NCI-H2029 (cell line): ENCODE results near the gene MUC5AC.
"Not testable (repeated sequence)": the region's sequence is repeated elsewhere in the genome, so short reads cannot be mapped to it uniquely, and the experiment has no call there.

Source experiments
- DNase-seq: peaks from one replicate; lab custom pipeline; 2025; lab: John Stamatoyannopoulos, UW

MUC5AC gene

DNA sequence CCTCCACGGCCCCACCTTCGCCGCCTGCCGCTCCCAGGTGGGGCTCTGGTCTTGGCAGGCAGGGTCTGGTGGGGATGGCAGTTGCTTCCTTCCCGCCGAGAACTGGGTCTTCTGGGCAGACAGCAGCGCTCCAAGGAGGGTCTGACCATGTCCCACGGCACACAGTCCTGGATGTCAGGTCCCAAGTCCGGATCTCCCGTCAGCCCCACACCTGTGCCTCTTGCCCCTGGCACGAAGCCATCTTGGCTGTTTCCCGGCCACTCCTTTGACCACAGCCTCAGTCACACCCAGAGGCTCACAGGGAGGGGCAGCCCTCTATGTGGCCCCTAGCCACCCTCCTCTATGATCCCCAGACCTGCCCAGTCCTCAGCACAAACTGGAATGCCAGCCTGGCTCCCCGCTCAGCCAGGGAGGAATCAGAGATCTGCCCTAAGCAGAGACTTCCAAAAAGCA lies 79.4 kb downstream of the MUC5AC start:
- DNase-seq: no peak

DNA sequence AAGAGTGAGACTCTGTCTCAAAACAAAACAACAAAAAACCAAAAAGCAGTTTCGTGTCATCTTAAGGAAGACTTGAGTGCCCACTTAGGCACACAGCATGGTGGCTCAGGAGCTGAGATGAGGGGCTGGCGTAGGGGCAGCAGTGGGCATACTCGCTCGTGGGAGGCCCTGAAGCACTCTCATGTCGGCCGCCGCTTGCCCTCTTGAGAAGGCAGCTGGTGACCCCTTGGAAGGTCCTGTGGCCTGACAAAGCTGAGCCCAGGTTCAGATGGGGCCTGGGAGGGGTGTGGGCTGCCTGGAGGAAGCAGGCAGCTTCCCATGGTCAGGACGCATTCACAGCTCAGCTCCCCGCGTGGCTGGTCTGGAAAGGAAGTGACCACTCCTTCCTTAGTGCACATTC lies 80.1 kb downstream of the MUC5AC start:
- DNase-seq: no peak

DNA sequence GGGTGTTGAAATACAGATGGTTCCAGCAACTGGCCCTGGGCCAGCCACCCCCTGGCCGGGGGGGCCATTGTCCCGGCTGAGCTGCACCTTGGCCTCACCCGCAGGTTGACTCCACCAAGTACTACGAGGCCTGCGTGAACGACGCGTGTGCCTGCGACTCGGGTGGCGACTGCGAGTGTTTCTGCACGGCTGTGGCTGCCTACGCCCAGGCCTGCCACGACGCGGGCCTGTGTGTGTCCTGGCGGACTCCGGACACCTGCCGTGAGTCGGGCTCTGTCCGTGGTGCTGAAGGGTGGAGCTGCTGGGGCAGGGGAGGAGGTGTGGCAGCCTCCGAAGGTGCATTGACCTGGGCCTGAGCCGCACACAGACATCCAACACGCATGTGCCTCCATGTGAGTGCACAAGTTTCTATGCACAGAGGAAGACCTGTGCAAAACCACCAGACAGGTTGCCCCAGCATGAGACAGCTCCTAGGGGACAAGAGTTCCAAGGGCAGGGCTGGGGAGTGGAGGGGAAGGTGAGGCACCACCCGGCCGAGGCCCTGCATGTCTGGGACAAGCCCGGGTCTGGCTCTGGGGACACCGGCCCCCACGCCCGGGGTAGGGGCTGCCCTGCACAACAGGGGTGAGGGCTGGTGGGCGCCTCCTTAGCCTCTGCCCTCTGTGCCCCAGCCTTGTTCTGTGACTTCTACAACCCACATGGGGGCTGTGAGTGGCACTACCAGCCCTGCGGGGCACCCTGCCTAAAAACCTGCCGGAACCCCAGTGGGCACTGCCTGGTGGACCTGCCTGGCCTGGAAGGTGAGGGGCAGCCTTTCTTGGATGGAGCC lies 81.2 kb downstream of the MUC5AC start:
- DNase-seq: no peak

DNA sequence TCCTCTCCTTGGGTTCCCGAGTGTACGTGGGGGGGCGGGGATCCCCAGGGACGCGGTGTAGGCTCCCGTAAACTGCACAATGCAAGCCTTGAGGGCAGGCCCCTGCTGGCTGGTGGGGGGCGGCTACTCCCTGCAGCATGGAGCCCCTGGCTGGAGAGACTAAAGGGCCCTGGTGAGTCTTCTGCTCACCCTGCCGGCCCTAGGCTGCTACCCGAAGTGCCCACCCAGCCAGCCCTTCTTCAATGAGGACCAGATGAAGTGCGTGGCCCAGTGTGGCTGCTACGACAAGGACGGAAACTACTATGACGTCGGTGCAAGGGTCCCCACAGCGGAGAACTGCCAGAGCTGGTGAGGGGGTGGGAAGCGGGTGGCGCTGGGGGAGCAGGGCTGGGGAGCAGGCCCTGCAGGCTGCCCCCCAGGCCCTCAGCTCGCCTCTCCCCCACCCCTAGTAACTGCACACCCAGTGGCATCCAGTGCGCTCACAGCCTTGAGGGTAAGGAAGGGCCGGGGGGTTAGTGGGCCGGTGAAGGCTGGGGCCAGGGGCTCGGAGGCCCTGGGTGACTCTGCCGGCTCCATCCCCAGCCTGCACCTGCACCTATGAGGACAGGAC lies 81.9 kb downstream of the MUC5AC start:
- DNase-seq: no peak

DNA sequence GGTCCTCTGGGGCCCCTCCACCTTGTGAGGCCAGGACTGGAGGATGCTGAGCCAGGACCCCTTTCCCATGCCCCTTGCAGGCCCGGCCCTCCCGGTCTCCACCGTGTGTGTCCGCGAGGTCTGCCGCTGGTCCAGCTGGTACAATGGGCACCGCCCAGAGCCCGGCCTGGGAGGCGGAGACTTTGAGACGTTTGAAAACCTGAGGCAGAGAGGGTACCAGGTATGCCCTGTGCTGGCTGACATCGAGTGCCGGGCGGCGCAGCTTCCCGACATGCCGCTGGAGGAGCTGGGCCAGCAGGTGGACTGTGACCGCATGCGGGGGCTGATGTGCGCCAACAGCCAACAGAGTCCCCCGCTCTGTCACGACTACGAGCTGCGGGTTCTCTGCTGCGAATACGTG lies 83.0 kb downstream of the MUC5AC start:
- no peak for DNase-seq

DNA sequence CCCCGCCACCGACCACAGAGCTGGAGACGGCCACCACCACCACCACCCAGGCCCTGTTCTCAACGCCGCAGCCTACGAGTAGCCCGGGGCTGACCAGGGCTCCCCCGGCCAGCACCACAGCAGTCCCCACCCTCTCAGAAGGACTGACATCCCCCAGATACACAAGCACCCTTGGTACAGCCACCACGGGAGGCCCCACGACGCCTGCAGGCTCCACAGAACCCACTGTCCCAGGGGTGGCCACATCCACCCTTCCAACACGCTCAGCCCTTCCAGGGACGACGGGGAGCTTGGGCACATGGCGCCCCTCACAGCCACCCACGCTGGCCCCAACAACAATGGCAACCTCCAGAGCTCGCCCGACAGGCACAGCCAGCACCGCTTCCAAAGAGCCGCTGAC lies 84.0 kb downstream of the MUC5AC start:
- DNase-seq: no peak

DNA sequence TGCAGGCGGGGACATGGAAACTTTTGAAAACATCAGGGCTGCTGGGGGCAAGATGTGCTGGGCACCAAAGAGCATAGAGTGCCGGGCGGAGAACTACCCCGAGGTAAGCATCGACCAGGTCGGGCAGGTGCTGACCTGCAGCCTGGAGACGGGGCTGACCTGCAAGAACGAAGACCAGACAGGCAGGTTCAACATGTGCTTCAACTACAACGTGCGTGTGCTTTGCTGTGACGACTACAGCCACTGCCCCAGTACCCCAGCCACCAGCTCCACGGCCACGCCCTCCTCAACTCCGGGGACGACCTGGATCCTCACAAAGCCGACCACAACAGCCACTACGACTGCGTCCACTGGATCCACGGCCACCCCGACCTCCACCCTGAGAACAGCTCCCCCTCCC lies 84.5 kb downstream of the MUC5AC start:
- DNase-seq: no peak

DNA sequence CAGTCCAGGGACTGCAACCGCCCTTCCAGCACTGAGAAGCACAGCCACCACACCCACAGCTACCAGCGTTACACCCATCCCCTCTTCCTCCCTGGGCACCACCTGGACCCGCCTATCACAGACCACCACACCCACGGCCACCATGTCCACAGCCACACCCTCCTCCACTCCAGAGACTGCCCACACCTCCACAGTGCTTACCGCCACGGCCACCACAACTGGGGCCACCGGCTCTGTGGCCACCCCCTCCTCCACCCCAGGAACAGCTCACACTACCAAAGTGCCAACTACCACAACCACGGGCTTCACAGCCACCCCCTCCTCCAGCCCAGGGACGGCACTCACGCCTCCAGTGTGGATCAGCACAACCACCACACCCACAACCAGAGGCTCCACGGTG lies 85.0 kb downstream of the MUC5AC start:
- not testable (repeated sequence) for DNase-seq

DNA sequence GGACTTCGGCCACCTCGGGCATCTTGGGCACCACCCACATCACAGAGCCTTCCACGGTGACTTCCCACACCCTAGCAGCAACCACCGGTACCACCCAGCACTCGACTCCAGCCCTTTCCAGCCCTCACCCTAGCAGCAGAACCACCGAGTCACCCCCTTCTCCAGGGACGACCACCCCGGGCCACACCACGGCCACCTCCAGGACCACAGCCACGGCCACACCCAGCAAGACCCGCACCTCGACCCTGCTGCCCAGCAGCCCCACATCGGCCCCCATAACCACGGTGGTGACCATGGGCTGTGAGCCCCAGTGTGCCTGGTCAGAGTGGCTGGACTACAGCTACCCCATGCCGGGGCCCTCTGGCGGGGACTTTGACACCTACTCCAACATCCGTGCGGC lies 85.8 kb downstream of the MUC5AC start:
- DNase-seq: not testable (repeated sequence)

DNA sequence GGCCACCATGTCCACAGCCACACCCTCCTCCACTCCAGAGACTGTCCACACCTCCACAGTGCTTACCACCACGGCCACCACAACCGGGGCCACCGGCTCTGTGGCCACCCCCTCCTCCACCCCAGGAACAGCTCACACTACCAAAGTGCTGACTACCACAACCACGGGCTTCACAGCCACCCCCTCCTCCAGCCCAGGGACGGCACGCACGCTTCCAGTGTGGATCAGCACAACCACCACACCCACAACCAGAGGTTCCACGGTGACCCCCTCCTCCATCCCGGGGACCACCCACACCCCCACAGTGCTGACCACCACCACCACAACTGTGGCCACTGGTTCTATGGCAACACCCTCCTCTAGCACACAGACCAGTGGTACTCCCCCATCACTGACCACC lies 86.8 kb downstream of the MUC5AC start:
- not testable (repeated sequence) for DNase-seq

DNA sequence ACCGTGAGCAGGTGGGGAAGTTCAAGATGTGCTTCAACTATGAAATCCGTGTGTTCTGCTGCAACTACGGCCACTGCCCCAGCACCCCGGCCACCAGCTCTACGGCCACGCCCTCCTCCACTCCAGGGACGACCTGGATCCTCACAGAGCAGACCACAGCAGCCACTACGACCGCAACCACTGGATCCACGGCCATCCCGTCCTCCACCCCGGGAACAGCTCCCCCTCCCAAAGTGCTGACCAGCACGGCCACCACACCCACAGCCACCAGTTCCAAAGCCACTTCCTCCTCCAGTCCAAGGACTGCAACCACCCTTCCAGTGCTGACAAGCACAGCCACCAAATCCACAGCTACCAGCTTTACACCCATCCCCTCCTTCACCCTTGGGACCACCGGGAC lies 88.0 kb downstream of the MUC5AC start:
- not testable (repeated sequence) for DNase-seq

DNA sequence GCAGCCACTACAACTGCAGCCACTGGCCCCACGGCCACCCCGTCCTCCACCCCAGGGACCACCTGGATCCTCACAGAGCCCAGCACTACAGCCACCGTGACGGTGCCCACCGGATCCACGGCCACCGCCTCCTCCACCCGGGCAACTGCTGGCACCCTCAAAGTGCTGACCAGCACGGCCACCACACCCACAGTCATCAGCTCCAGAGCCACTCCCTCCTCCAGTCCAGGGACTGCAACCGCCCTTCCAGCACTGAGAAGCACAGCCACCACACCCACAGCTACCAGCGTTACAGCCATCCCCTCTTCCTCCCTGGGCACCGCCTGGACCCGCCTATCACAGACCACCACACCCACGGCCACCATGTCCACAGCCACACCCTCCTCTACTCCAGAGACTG lies 88.5 kb downstream of the MUC5AC start:
- DNase-seq: not testable (repeated sequence)

DNA sequence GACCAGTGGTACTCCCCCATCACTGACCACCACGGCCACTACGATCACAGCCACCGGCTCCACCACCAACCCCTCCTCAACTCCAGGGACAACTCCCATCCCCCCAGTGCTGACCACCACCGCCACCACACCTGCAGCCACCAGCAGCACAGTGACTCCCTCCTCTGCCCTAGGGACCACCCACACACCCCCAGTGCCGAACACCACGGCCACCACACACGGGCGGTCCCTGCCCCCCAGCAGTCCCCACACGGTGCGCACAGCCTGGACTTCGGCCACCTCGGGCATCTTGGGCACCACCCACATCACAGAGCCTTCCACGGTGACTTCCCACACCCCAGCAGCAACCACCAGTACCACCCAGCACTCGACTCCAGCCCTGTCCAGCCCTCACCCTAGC lies 89.3 kb downstream of the MUC5AC start:
- not testable (repeated sequence) for DNase-seq

DNA sequence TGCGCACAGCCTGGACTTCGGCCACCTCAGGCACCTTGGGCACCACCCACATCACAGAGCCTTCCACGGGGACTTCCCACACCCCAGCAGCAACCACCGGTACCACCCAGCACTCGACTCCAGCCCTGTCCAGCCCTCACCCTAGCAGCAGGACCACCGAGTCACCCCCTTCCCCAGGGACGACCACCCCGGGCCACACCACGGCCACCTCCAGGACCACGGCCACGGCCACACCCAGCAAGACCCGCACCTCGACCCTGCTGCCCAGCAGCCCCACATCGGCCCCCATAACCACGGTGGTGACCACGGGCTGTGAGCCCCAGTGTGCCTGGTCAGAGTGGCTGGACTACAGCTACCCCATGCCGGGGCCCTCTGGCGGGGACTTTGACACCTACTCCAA lies 91.2 kb downstream of the MUC5AC start:
- not testable (repeated sequence) for DNase-seq

DNA sequence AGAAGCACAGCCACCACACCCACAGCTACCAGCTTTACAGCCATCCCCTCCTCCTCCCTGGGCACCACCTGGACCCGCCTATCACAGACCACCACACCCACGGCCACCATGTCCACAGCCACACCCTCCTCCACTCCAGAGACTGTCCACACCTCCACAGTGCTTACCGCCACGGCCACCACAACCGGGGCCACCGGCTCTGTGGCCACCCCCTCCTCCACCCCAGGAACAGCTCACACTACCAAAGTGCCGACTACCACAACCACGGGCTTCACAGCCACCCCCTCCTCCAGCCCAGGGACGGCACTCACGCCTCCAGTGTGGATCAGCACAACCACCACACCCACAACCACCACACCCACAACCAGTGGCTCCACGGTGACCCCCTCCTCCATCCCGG lies 92.7 kb downstream of the MUC5AC start:
- not testable (repeated sequence) for DNase-seq
